ENCODE results near the gene ANKRD34C. TPM values are rescaled to one million over a fixed set of nuclear protein-coding genes. Genes with fewer than 3 reads are reported as not detected.

Gene ANKRD34C
- total RNA-seq, 1 donor from 2014 or later: not detected

DNA sequence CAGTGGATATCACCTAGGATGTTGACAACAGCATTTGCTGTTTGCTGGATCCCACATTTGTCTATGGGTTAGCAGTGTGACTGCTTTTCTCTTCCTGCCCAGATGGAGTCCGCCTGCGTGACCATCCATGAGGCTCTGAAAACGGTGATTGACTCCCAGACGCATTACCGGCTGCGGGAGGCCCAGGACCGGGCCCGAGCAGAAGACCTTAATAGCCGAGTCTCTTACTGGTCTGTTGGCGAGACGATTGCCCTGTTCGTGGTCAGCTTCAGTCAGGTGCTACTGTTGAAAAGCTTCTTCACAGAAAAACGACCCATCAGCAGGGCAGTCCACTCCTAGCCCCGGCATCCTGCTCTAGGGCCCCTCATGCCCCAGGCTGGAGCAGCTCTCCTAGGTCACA is 39.4 kb downstream of the ANKRD34C start:
- TF ChIP-seq, protein P1, sequence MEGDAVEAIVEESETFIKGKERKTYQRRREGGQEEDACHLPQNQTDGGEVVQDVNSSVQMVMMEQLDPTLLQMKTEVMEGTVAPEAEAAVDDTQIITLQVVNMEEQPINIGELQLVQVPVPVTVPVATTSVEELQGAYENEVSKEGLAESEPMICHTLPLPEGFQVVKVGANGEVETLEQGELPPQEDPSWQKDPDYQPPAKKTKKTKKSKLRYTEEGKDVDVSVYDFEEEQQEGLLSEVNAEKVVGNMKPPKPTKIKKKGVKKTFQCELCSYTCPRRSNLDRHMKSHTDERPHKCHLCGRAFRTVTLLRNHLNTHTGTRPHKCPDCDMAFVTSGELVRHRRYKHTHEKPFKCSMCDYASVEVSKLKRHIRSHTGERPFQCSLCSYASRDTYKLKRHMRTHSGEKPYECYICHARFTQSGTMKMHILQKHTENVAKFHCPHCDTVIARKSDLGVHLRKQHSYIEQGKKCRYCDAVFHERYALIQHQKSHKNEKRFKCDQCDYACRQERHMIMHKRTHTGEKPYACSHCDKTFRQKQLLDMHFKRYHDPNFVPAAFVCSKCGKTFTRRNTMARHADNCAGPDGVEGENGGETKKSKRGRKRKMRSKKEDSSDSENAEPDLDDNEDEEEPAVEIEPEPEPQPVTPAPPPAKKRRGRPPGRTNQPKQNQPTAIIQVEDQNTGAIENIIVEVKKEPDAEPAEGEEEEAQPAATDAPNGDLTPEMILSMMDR (conservative IDR thresholded peaks at IDR 0.05; ENCODE audit: low read depth, low read length): no peak

DNA sequence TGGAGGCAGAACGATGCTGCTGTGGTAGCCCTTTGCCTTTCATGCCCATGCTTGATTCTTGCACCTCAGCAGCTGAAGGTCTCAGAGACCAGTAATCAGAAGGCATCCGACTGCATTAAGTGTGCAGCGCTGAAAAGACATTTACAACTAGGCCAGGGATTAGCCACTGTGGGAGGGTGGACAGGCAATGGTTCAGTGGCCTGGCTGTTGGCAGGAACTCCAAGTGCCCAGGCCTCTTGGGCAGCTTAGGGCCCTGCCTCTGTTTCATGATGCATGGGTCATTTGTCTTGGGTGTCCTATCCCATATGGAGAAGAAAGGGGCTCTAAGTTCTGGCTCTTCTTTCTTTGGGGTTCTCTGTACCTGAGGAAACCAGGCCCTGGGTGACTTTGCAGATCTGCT is 39.8 kb downstream of the ANKRD34C start:
- TF ChIP-seq, protein P1 (conservative IDR thresholded peaks at IDR 0.05; ENCODE audit: low read depth, low read length): no peak
- no peak for DNase-seq (ENCODE audit: low read depth)
- H3K4me3 ChIP-seq (ENCODE audit: low read depth, low read length): no peak overlapping the region

More for the DNA sequence above, 39.4 kb downstream of the ANKRD34C start:
- no peak for DNase-seq (ENCODE audit: low read depth)
- no peak overlapping the region for H3K4me3 ChIP-seq (ENCODE audit: low read depth, low read length)

DNA sequence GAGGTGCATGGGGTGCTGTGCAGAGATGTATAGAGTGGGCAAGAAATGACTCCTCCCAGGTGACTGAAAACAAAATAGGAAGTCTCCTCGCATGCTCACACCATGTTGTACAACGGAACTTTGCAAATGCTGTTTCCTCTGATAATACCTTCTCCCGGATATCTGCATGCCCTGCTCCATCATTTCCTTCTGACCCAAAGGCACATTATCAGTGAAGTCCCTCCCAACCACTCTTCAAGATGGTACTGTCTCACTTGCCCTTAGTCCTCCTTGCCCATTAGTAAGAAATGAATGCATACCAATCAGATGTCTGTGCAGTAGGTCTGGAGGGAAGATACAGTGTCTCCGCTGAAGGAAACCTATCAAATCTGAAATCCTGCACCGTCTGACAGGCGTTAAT is 40.4 kb downstream of the ANKRD34C start:
- TF ChIP-seq, protein P1 (conservative IDR thresholded peaks at IDR 0.05; ENCODE audit: low read depth, low read length): no peak
- no peak for DNase-seq (ENCODE audit: low read depth)
- H3K4me3 ChIP-seq (ENCODE audit: low read depth, low read length): no peak overlapping the region

DNA sequence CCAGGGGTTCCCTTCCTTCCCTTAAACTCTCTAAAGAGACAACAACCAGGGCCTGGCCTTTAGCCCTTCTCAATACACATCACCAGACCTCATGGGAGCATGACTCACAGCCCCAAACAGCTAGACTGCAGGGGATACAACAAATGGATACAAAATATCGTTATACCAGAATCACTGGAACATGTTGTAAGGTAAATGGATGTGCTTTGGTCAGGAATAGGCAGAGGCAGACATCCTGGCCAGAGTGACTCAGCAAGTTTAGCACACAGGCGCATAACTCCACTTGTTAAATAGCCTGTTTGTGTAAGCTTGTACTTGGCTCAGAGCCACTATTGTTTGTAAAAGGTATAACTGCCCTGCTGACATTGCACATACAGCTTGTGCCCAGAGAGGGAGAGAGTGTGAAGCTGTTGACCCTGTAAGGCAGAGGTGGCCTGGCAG is 46.7 kb downstream of the ANKRD34C start:
- TF ChIP-seq, protein P1 (conservative IDR thresholded peaks at IDR 0.05; ENCODE audit: low read depth, low read length): no peak

More for the DNA sequence above, 46.7 kb downstream of the ANKRD34C start:
- no peak overlapping the region for H3K4me3 ChIP-seq (ENCODE audit: low read depth, low read length)
- DNase-seq (ENCODE audit: low read depth): no peak

Other genes with a start within 250 kb of the ANKRD34C start
- 1.5 and 5.9 TPM in 2 replicates for gene RASGRF1, start 191.9 kb upstream of the ANKRD34C start, total RNA-seq
- 79.9 and 109 TPM in 2 replicates for gene TMED3, start 28.4 kb downstream of the ANKRD34C start, total RNA-seq
- 0.43 and 1.4 TPM in 2 replicates for gene MINAR1, start 149.6 kb downstream of the ANKRD34C start, total RNA-seq

Measured in epithelial cell of proximal tubule (primary cell).